NCI-H1436 (cell line): ENCODE results near the gene PRSS58.

Source experiments
- DNase-seq: peaks from one replicate; lab custom pipeline; 2025; lab: John Stamatoyannopoulos, UW

PRSS58 gene

GRCh38 chr7:142257958-142258357 is at the start of gene PRSS58:
TSS of gene PRSS58 (minus strand) at chr7:142258058. CDS start at chr7:142257707, 351 bp downstream.
- no peak for DNase-seq

- DNase-seq: no peak
Measured at GRCh38 chr7:142307246-142307900, 49.5 kb upstream of the PRSS58 start.

- no peak for DNase-seq
Measured at GRCh38 chr7:142303650-142304049, 45.8 kb upstream of the PRSS58 start.

- no peak for DNase-seq
Measured at GRCh38 chr7:142301923-142302550, 44.2 kb upstream of the PRSS58 start.

DNA sequence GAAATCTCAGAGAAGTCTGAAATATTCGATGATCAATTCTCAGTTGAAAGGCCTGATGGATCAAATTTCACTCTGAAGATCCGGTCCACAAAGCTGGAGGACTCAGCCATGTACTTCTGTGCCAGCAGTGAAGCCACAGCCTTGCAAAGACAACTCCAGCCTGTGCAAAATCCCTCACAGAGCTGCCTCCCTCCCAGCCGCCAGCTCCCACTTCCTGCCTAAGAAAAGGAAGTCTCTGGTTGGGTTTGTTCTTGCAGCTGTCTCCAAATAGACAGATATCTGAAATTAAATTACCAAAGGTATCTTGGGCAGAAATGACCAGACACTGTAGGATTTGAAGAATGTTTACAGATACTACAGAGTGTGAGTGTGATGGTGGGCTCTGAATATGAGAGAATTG is 43.4 kb upstream of the PRSS58 start:
- DNase-seq: no peak

DNA sequence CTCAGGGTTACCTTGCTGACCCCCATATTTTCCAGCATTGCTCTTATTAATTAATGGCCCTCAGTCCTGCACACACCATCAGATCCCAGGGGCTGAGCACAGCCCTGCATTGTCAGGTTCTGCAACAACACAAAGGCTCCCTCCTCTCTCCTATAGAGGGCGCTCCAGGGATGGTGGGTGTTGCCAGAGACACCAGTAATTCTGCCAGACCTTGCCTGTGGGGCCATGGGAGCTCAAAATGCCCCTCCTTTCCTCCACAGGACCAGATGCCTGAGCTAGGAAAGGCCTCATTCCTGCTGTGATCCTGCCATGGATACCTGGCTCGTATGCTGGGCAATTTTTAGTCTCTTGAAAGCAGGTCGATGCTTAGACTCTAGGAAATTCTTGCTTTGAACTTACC is 42.8 kb upstream of the PRSS58 start:
- DNase-seq: no peak

GRCh38 chr7:142299237-142299781 is 41.5 kb upstream of the PRSS58 start:
- DNase-seq: no peak

DNA sequence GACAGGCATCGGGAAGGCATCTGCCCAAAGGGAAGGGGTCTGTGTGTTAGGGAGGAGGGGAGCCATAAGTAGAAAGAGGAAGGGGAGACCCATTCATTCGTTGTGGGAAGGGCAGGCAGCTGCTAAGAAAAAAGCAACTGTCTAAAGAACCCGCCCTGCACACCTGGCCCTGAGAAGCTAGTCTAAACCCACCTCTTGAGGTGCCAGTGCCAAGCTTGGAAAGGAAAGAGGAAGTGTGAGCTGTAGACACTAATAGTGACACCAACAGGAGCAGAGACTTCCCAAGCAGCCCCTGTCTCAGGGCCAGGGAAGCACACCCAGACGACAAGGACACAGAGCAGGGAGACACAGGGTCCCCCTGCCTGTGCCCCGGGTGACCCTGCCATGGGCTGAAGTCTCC is 40.8 kb upstream of the PRSS58 start:
- no peak for DNase-seq

DNA sequence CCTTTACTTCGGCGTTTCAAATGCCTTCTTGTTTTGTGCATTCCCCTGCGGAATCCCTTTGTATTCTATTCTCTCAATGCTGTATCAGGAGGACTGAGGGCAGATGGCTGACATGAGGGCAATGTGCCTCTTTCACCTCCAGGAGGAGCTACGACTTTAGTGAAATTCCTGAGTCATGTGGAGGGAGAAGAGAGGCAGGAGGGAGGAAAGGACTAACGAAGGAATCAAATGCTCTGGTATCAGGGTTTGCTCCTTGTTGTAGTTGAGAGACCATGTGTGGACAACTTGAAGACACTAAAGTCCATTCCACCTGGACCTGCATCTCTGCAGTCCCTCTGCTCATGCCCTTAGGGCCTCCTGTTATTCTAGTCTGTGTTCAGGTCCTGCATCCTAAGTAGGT is 40.2 kb upstream of the PRSS58 start:
- DNase-seq: no peak

- DNase-seq: no peak
Measured at GRCh38 chr7:142280263-142280662, 22.4 kb upstream of the PRSS58 start.

- no peak for DNase-seq
Measured at GRCh38 chr7:142279601-142280000, 21.7 kb upstream of the PRSS58 start.

DNA sequence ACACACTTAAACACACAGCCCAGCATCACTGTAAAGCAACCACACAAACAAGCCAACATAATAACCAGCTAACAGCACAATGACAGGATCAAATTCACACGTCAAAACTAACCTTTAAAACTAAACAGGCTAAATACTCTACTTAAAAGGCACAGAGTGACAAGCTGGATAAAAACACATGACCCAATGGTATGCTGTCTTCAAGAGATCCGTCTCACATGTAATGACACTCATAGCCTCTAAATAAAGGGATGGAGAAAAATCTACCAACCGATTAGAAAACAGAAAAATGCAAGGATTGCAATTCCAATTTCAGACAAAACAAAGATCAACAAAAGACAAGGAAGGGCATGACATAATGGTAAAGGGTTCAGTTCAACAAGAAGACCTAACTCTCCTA is 17.2 kb upstream of the PRSS58 start:
- no peak for DNase-seq

DNA sequence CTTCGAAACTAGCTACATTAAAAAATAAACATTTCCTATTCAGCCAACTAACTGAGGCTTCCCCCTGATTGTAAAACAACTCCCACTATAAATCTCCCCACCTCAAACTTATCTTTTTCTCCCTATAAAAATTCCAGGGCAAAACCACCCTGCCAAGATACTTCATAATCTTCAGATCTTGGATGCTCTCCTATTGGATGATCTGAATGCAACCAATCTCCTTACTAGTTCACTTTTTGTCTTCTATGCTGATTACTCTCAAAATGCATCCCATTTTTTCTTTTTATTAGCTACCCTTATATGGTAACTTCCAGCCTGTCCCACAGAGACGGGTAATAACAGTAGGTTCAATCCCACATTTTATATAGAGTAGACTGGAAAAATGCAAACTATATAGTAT is 15.0 kb upstream of the PRSS58 start:
- no peak for DNase-seq

DNA sequence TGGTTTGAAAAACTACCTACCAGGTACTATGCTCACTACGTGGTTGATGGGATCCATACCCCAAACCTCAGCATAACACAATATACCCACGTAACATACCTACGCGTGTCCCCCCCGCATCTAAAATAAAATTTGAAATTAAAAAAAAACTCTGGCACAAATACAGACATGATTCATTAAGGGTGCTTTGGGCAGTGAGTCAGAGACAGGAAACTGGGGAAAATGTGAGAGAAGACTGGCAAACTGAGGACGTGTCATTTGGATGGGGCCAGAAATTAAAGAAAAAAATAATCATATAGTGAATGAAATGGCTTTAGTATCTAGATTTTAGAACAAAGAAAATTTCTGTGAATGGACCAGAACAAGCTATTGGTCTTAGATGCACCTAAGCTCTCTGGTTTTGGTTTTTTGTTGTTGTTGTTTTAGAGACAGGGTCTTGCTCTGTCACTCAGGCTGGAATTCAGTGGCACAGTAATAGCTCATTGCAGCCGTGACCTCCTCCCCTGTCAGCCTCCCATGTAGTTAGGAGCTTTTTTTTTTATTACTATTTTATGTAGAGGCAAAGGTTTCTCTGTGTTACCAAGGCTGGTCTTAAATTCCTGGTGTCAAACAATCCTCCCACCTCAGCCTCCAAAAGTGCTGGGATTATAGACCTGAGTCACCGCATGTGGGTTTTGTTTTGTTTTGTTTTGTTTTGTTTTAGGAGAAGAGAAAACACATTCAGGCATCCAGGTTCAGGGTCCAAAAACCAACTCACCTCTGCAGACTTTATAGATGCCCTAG is 5.9 kb upstream of the PRSS58 start:
- DNase-seq: no peak

GRCh38 chr7:142250705-142251104 is 7.2 kb downstream of the PRSS58 start:
- no peak for DNase-seq

GRCh38 chr7:142249918-142250317 is 7.9 kb downstream of the PRSS58 start:
- no peak for DNase-seq

- no peak for DNase-seq
Measured at GRCh38 chr7:142248166-142249160, 9.4 kb downstream of the PRSS58 start.

DNA sequence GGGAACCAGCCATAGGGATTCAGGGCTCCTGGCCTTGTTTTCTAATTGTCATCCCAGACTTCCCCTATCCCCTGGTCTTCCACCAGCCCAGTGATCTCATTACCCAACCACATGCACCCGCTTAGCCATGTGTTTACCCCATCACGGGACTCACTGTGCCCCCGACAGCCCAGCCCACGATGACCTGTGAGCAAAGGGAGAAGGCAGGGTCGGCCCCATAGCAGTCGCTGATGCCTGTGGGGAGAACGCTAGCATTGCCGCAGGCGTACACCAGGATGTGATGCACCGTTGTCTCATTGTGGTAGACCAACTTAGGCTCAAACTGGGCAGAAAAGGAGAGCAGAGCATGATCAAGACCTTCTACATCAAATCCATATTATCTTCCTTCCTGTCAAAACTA is 14.0 kb downstream of the PRSS58 start:
- no peak for DNase-seq

GRCh38 chr7:142240546-142240945 is 17.3 kb downstream of the PRSS58 start:
- no peak for DNase-seq

DNA sequence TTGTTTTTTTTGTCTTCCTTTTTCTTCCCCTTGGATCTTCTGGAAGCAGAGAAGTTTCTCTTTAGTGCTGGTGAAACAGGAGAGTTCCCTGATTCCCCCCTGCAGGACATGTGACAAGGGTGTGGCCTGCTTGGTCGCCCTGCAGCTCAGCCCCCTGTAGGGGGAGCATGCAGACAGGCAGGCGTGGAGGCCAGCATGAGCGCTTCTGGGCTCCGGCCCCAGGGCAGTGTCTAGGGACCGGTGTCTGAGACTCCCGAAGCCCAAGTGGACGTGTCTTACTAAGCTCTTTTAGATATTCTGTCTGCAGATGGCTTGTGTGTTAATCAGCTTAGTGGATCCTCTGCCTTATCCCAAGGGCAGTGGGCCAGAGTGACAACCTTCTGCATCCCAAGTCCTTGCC is 26.1 kb downstream of the PRSS58 start:
- no peak for DNase-seq

DNA sequence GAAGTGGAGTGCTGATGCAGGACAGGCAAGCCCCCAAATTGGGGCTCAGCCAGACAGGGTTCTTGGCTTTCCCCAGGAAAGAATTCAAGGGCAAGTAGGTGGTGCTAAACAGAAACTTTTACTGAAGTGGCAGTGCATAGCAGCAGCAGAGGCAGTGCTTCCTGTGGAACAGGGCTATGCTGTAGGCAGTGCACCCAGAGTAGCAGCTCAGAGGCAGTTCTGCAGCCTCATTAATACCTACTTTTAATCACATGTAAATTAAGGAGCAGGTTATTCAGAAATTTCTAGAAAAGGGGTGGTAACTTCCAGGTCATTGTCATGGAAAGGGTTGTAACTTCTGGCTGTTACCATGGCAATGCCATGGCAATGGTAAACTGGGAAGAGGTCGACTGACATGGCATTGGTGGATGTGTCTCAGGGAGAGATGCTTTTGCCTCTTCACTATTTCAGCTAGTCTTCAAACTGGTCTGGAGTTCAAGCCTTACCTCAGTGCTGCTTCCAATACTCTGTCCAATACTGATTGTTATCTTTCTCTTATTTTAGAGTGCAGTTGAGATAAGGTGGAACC is 29.2 kb downstream of the PRSS58 start:
- no peak for DNase-seq
